Fibroblast of villous mesenchyme (primary cell): Measurements from ENCODE around the gene SNX25. TPM values are rescaled to one million over a fixed set of nuclear protein-coding genes. Genes with fewer than 3 reads are reported as not detected.

ENCODE experiments used
- DNase-seq: peaks from one replicate; pipeline ENCODE4 v3.0.0-alpha.2; 2010; ENCODE audit warnings: low read depth
- H3K4me3 ChIP-seq: 2 replicates; pipeline ENCODE4 v1.5.1; 2011; ENCODE audit warnings: low read depth, mild to moderate bottlenecking, low read length
- CTCF ChIP-seq: IDR thresholded peaks from 2 replicates; pipeline ENCODE4 v1.5.1; 2012; ENCODE audit warnings: low read depth, mild to moderate bottlenecking, low read length; ENCODE audit not compliant: insufficient read depth
- total RNA-seq: library from RNA; depleted of rRNA; stranded (reverse); fragments of >200 nt; gene quantifications from 2 replicates; pipeline ENCODE4 v1.2.3, GENCODE V29; 2012

Gene SNX25
- total RNA-seq, 1 donor = 47.1 TPM

GRCh38 chr4:185384061-185384460 is 174.7 kb downstream of the SNX25 start:
- TF ChIP-seq CTCF = no peak
- no peak for DNase-seq
- H3K4me3 ChIP-seq = no peak overlapping the region

- H3K4me3 ChIP-seq = peak overlapping the region; percentile 26
- peak; percentile 89 for DNase-seq
- no peak for TF ChIP-seq CTCF
Measured at GRCh38 chr4:185384930-185385331, 175.5 kb downstream of the SNX25 start.

GRCh38 chr4:185387957-185388356 is 178.6 kb downstream of the SNX25 start:
- no peak for DNase-seq
- H3K4me3 ChIP-seq = no peak overlapping the region
- TF ChIP-seq CTCF = no peak

- no peak for TF ChIP-seq CTCF
- H3K4me3 ChIP-seq = no peak overlapping the region
- DNase-seq = no peak
Measured at GRCh38 chr4:185390941-185391340, 181.5 kb downstream of the SNX25 start.

- TF ChIP-seq CTCF = no peak
- H3K4me3 ChIP-seq = no peak overlapping the region
- no peak for DNase-seq
Measured at GRCh38 chr4:185392156-185392555, 182.8 kb downstream of the SNX25 start.

GRCh38 chr4:185394568-185395237 is 185.3 kb downstream of the SNX25 start:
- no peak for DNase-seq
- H3K4me3 ChIP-seq = peak overlapping the region; percentile 80
- no peak for TF ChIP-seq CTCF
